K562 (cell line): ENCODE measurements around the gene SPATA21. TPM values are rescaled to one million over a fixed set of nuclear protein-coding genes. Genes with fewer than 3 reads are reported as not detected.
A peak's percentile ranks its signal among the peaks of the same experiment; 100 is the strongest.

Experiments
- DACH1 ChIP-seq: fragments of 450-650 bp; IDR thresholded peaks from 2 replicates; pipeline ENCODE4 v1.6.1; 2018; ENCODE audit not compliant: partially characterized antibody
- MIER1 ChIP-seq: fragments of 450-650 bp; IDR thresholded peaks from 2 replicates; pipeline ENCODE4 v1.6.1; 2016; ENCODE audit warnings: antibody characterized with exemption, mild to moderate bottlenecking, low read depth
- ZNF436 ChIP-seq: fragments of 250-450, 450-650 bp; sonication (Bioruptor Pico); formaldehyde crosslinking; IDR thresholded peaks from 2 replicates; pipeline ENCODE4 v1.7.0; 2020; ENCODE audit warnings: mild to moderate bottlenecking
- ZNF76 ChIP-seq: fragments of 250-450 bp; sonication (Bioruptor Pico); IDR thresholded peaks from 2 replicates; pipeline ENCODE4 v1.4.0; 2020; ENCODE audit warnings: mild to moderate bottlenecking, moderate library complexity, borderline replicate concordance
- polyA plus RNA-seq, 8 experiments: library from polyadenylated mRNA; depleted of rRNA in 4 of 8; stranded (reverse) in 5 of 8; unstranded in 3 of 8; fragments of >200 nt; fragmentation: Nextera tagmentation in 2 of 8; fragmentation: Illumina TruSeq in 1 of 8; extraction: Ambion mirVana in 2 of 8; extraction: Trizol in 1 of 8; gene quantifications; 2 replicates each; pipeline versions ENCODE4 v1.2.1 to v1.2.3, GENCODE V29; 2011 to 2014; ENCODE audit warnings: inconsistent platforms in 1 of 8, missing spikeins in 1 of 8
- total RNA-seq, 7 experiments: library from RNA; depleted of rRNA in 6 of 7; stranded (reverse); fragments of >200 nt in 6 of 7; fragmentation: Illumina TruSeq in 2 of 7; extraction: Trizol in 2 of 7; gene quantifications; 2 replicates each; pipeline versions ENCODE4 v1.2.1 to v1.2.3, GENCODE V29; 2011 to 2021; ENCODE audit warnings: low replicate concordance in 1 of 7
- TF ChIP-seq, protein P1 (sequence below): fragments of 200-800 bp; sonication (Bioruptor generic); IDR thresholded peaks from 2 replicates; pipeline ENCODE4 v1.6.1; 2016; ENCODE audit warnings: missing genetic modification characterization, missing compliant biosample characterization
- TF ChIP-seq, protein P2 (sequence below), 2 experiments: fragments of 450-650 bp in 1 of 2; sonication (generic) in 1 of 2; formaldehyde crosslinking; conservative IDR thresholded peaks; 2 replicates each; pipeline versions ENCODE4 v1.4.0 to v1.8.1; 2020 to 2022; ENCODE audit warnings: mild to moderate bottlenecking in 1 of 2, missing genetic modification reagents in 1 of 2
- TF ChIP-seq, protein P3 (sequence below): IDR thresholded peaks from 2 replicates; pipeline ENCODE4 v1.6.1; 2011; ENCODE audit not compliant: insufficient read length; ENCODE audit errors: extremely low read depth
- TF ChIP-seq, protein P4 (sequence below): fragments of 250-450 bp; sonication (Bioruptor Pico); IDR thresholded peaks from 2 replicates; pipeline ENCODE4 v1.4.0; 2020; ENCODE audit warnings: borderline replicate concordance

SPATA21 gene
- total and polyA plus RNA-seq, 9 of the 15 experiments (the other 6 are each of a cell fraction or from before 2014, with no cell fraction given) = 0.10 to 0.36 (median 0.13) TPM; not detected in 3

DNA sequence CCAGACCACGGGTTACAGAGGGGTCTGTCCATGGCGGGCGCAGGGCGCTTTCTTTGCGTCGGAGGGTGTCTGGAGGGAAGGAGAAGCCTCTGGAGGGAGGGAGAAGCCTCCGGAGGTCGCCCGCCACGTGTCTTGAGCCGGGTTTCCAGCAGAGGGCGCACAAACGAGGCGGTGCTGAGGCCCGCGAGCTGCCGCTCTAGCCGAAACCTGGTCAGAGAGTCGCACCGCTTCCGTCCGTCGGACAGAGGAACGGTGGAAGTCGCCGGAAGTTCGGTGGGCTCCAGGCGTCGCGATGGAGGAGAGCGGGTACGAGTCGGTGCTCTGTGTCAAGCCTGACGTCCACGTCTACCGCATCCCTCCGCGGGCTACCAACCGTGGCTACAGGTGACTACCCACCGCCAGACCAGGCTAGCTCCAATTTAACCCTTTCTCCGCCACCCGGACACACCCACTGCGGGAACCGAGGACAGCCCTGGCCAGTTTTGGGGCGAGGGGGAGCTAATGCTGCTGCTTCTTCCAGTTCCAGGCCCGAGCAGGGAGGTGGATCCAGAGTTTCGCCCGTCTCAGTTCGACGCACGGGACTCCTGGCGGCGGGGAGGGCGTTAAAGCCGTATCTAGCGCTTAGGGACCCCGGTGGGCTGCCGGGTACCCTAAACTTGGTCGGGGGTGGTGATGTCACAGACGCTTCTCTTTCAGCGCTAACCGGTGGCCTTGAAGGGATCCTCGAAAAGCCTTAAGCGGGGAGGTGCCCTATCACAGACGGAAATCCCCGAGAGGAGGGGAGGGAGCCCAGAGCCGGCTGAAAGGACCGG is 3.5 kb upstream of the SPATA21 start, which contains the start of gene NECAP2 (continued):
- TF ChIP-seq, protein P1, sequence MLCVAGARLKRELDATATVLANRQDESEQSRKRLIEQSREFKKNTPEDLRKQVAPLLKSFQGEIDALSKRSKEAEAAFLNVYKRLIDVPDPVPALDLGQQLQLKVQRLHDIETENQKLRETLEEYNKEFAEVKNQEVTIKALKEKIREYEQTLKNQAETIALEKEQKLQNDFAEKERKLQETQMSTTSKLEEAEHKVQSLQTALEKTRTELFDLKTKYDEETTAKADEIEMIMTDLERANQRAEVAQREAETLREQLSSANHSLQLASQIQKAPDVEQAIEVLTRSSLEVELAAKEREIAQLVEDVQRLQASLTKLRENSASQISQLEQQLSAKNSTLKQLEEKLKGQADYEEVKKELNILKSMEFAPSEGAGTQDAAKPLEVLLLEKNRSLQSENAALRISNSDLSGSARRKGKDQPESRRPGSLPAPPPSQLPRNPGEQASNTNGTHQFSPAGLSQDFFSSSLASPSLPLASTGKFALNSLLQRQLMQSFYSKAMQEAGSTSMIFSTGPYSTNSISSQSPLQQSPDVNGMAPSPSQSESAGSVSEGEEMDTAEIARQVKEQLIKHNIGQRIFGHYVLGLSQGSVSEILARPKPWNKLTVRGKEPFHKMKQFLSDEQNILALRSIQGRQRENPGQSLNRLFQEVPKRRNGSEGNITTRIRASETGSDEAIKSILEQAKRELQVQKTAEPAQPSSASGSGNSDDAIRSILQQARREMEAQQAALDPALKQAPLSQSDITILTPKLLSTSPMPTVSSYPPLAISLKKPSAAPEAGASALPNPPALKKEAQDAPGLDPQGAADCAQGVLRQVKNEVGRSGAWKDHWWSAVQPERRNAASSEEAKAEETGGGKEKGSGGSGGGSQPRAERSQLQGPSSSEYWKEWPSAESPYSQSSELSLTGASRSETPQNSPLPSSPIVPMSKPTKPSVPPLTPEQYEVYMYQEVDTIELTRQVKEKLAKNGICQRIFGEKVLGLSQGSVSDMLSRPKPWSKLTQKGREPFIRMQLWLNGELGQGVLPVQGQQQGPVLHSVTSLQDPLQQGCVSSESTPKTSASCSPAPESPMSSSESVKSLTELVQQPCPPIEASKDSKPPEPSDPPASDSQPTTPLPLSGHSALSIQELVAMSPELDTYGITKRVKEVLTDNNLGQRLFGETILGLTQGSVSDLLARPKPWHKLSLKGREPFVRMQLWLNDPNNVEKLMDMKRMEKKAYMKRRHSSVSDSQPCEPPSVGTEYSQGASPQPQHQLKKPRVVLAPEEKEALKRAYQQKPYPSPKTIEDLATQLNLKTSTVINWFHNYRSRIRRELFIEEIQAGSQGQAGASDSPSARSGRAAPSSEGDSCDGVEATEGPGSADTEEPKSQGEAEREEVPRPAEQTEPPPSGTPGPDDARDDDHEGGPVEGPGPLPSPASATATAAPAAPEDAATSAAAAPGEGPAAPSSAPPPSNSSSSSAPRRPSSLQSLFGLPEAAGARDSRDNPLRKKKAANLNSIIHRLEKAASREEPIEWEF (CRISPR knock-in tag) = no peak
- TF ChIP-seq, protein P2, sequence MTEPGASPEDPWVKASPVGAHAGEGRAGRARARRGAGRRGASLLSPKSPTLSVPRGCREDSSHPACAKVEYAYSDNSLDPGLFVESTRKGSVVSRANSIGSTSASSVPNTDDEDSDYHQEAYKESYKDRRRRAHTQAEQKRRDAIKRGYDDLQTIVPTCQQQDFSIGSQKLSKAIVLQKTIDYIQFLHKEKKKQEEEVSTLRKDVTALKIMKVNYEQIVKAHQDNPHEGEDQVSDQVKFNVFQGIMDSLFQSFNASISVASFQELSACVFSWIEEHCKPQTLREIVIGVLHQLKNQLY (CRISPR knock-in tag; conservative IDR thresholded peaks at IDR 0.05) = no peak
- TF ChIP-seq MIER1 (no peak), ZNF76 (no peak), DACH1 (no peak), ZNF436 (CRISPR knock-in tag) (no peak)
- TF ChIP-seq, protein P3, sequence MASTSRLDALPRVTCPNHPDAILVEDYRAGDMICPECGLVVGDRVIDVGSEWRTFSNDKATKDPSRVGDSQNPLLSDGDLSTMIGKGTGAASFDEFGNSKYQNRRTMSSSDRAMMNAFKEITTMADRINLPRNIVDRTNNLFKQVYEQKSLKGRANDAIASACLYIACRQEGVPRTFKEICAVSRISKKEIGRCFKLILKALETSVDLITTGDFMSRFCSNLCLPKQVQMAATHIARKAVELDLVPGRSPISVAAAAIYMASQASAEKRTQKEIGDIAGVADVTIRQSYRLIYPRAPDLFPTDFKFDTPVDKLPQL = no peak
- TF ChIP-seq, protein P4, sequence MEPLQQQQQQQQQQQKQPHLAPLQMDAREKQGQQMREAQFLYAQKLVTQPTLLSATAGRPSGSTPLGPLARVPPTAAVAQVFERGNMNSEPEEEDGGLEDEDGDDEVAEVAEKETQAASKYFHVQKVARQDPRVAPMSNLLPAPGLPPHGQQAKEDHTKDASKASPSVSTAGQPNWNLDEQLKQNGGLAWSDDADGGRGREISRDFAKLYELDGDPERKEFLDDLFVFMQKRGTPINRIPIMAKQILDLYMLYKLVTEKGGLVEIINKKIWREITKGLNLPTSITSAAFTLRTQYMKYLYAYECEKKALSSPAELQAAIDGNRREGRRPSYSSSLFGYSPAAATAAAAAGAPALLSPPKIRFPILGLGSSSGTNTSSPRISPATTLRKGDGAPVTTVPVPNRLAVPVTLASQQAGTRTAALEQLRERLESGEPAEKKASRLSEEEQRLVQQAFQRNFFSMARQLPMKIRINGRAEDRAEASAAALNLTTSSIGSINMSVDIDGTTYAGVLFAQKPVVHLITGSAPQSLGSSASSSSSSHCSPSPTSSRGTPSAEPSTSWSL (CRISPR knock-in tag) = peak; percentile 35; the same call in 1 of the 2 replicates
